Measurements from ENCODE around the gene RPL36A.
A peak's percentile ranks its signal among the peaks of the same experiment; 100 is the strongest.

The RPL36A gene

GRCh38 chrX:101394372-101394771 lies 3.6 kb downstream of the RPL36A start:
- no peak overlapping the region for H3K27ac ChIP-seq
- no peak for TF ChIP-seq ZFX (IDR thresholded peaks at IDR 0.05; ENCODE audit: borderline replicate concordance)
- TF ChIP-seq CTCF (IDR thresholded peaks at IDR 0.05): no peak

- peak overlapping the region; percentile 1; the same call in 1 of the 2 replicates for H3K27ac ChIP-seq
- TF ChIP-seq ZFX (IDR thresholded peaks at IDR 0.05; ENCODE audit: borderline replicate concordance) (no peak), CTCF (IDR thresholded peaks at IDR 0.05) (no peak)
Observed at GRCh38 chrX:101395789-101396188, 5.0 kb downstream of the RPL36A start.

- H3K27ac ChIP-seq: peak overlapping the region; percentile 10; the same call in 1 of the 2 replicates
- TF ChIP-seq ZFX (IDR thresholded peaks at IDR 0.05; ENCODE audit: borderline replicate concordance) (no peak), CTCF (IDR thresholded peaks at IDR 0.05) (no peak)
Observed at GRCh38 chrX:101397779-101398178, 7.0 kb downstream of the RPL36A start.

- TF ChIP-seq CTCF (IDR thresholded peaks at IDR 0.05) (no peak), ZFX (IDR thresholded peaks at IDR 0.05; ENCODE audit: borderline replicate concordance) (no peak)
- no peak overlapping the region for H3K27ac ChIP-seq
Observed at GRCh38 chrX:101398694-101399093, 7.9 kb downstream of the RPL36A start.

GRCh38 chrX:101399825-101400224 lies 9.0 kb downstream of the RPL36A start:
- TF ChIP-seq ZFX (IDR thresholded peaks at IDR 0.05; ENCODE audit: borderline replicate concordance): no peak
- TF ChIP-seq CTCF (IDR thresholded peaks at IDR 0.05): no peak
- H3K27ac ChIP-seq: no peak overlapping the region

GRCh38 chrX:101407167-101407747 lies 16.4 kb downstream of the RPL36A start:
- peak overlapping the region; percentile 69 for H3K27ac ChIP-seq

More at GRCh38 chrX:101407167-101407747, 16.4 kb downstream of the RPL36A start:
- TF ChIP-seq ZFX (IDR thresholded peaks at IDR 0.05; ENCODE audit: borderline replicate concordance): no peak
- TF ChIP-seq CTCF (IDR thresholded peaks at IDR 0.05): no peak
